GM12878 (cell line): Measurements from ENCODE around the gene FRMD3. TPM values are rescaled to one million over a fixed set of nuclear protein-coding genes. Genes with fewer than 3 reads are reported as not detected.

Experiments
- ATAC-seq: fragments of 200-7000 bp; cut with Tn5 transposase; 3 replicates; pipeline ENCODE4 v1.9.1; 2020; ENCODE audit warnings: mild to moderate bottlenecking, moderate library complexity
- BruUV-seq: library from RNA; stranded (reverse); fragments of 400-500 nt; replicated peaks from 2 replicates; lab custom pipeline; 2021; lab: Mats Ljungman, UMichigan
- CTCF ChIA-PET: fragments of 300-600 bp; sonication (Branson Sonifier 250); formaldehyde crosslinking; extraction: SDS; loops from one replicate; lab custom pipeline; 2021; ENCODE audit warnings: inconsistent platforms; lab: Yijun Ruan, JAX
- POLR2A ChIA-PET: fragments of 350-600 bp; formaldehyde crosslinking; extraction: SDS; loops from one replicate; lab custom pipeline; 2021; ENCODE audit warnings: inconsistent platforms; lab: Charles Lee
- RAD21 ChIA-PET: fragments of 300-600 bp; sonication (Branson Sonifier 250); formaldehyde crosslinking; loops from one replicate; lab custom pipeline; 2023; ENCODE audit warnings: antibody characterized with exemption; ENCODE audit not compliant: unreplicated experiment; lab: Charles Lee
- SMC1A ChIA-PET: fragments of 300-600 bp; sonication (Branson Sonifier 250); formaldehyde crosslinking; loops from one replicate; lab custom pipeline; 2023; ENCODE audit not compliant: unreplicated experiment, uncharacterized antibody; lab: Charles Lee
- DNase-seq: peaks from one replicate; pipeline ENCODE4 v3.0.0-alpha.2; 2011; ENCODE audit warnings: low read depth, low spot score
- FAIRE-seq: peaks from 3 replicates; lab custom pipeline; 2011; peaks lifted over from hg19 to GRCh38; lab: Jason Lieb, UNC
- H2AFZ ChIP-seq: 2 replicates; pipeline ENCODE4 v1.6.0; 2011; ENCODE audit warnings: low read depth, low read length, control low read depth; ENCODE audit not compliant: control insufficient read depth
- H3K27ac ChIP-seq: 2 replicates; pipeline ENCODE4 v1.5.1; 2011; ENCODE audit warnings: control low read depth; ENCODE audit not compliant: control insufficient read depth, insufficient read depth
- H3K27me3 ChIP-seq, 2 experiments: replicated peaks in 1 of 2; 2 replicates each; pipeline versions ENCODE4 v1.6.0 to v1.6.1; 2011; ENCODE audit warnings: low read length in 1 of 2; ENCODE audit not compliant: control insufficient read depth in 2 of 2, insufficient read depth in 2 of 2
- H3K36me3 ChIP-seq, 2 experiments: 2 replicates each; pipeline ENCODE4 v1.5.1; 2011; ENCODE audit warnings: low read length in 1 of 2; ENCODE audit not compliant: control insufficient read depth in 2 of 2, insufficient read depth in 2 of 2
- H3K4me1 ChIP-seq: 2 replicates; pipeline ENCODE4 v1.6.1; 2011; ENCODE audit warnings: mild to moderate bottlenecking, low read length, moderate library complexity, mixed read lengths; ENCODE audit not compliant: control insufficient read depth, insufficient read depth
- H3K4me2 ChIP-seq: 2 replicates; pipeline ENCODE4 v1.6.0; 2011; ENCODE audit warnings: control low read depth; ENCODE audit not compliant: control insufficient read depth, insufficient read depth
- H3K4me3 ChIP-seq: fragments of 200-600 bp; sonication (generic); 2 replicates; pipeline ENCODE4 v1.5.1; 2016
- H3K79me2 ChIP-seq: 2 replicates; pipeline ENCODE4 v1.6.0; 2011; ENCODE audit warnings: low read length; ENCODE audit not compliant: control insufficient read depth, insufficient read depth
- H3K9ac ChIP-seq: 2 replicates; pipeline ENCODE4 v1.8.0; 2011; ENCODE audit warnings: low read length, control low read depth, mixed read lengths; ENCODE audit not compliant: control insufficient read depth, insufficient read depth
- H3K9me3 ChIP-seq: replicated peaks from 3 replicates; pipeline ENCODE4 v1.5.1; 2011; ENCODE audit warnings: mild to moderate bottlenecking, low read length; ENCODE audit not compliant: control insufficient read depth, insufficient read depth
- H4K20me1 ChIP-seq: 2 replicates; pipeline ENCODE4 v1.6.0; 2011; ENCODE audit not compliant: control insufficient read depth, insufficient read depth
- BACH1 ChIP-seq: fragments of 450-650 bp; IDR thresholded peaks from 2 replicates; pipeline ENCODE4 v1.6.1; 2017; ENCODE audit warnings: mild to moderate bottlenecking, borderline replicate concordance
- BCL11A ChIP-seq: IDR thresholded peaks from 2 replicates; pipeline ENCODE4 v1.6.1; 2011; ENCODE audit warnings: low read depth, low read length
- BCLAF1 ChIP-seq: fragments of 450-650 bp; IDR thresholded peaks from 2 replicates; pipeline ENCODE4 v1.6.1; 2017; ENCODE audit warnings: antibody characterized with exemption, mild to moderate bottlenecking, moderate library complexity
- CHD2 ChIP-seq: IDR thresholded peaks from 2 replicates; pipeline ENCODE4 v1.6.1; 2011; ENCODE audit warnings: low read depth, low read length, improper control_type of control experiment, borderline replicate concordance
- EZH2 ChIP-seq: IDR thresholded peaks from 2 replicates; pipeline ENCODE4 v1.6.1; 2012; ENCODE audit warnings: low read depth, mild to moderate bottlenecking, control low read depth, inconsistent platforms, low read length, borderline replicate concordance; ENCODE audit not compliant: control insufficient read depth
- IKZF1 ChIP-seq: fragments of 450-650 bp; conservative IDR thresholded peaks from 2 replicates; pipeline ENCODE4 v1.6.1; 2017; ENCODE audit warnings: antibody characterized with exemption, mild to moderate bottlenecking
- IKZF2 ChIP-seq, 2 experiments: fragments of 450-650 bp; IDR thresholded peaks; 2 replicates each; pipeline ENCODE4 v1.6.1; 2017; ENCODE audit warnings: mild to moderate bottlenecking in 2 of 2, moderate library complexity in 2 of 2
- KAT2A ChIP-seq: conservative IDR thresholded peaks from 2 replicates; pipeline ENCODE4 v1.6.1; 2011; ENCODE audit warnings: low read depth, low read length; ENCODE audit not compliant: control insufficient read depth
- MTA2 ChIP-seq: fragments of 450-650 bp; IDR thresholded peaks from 2 replicates; pipeline ENCODE4 v1.6.1; 2016; ENCODE audit warnings: low read depth, mild to moderate bottlenecking, moderate library complexity
- NFYB ChIP-seq: IDR thresholded peaks from 2 replicates; pipeline ENCODE4 v1.6.1; 2011; ENCODE audit warnings: low read depth, mild to moderate bottlenecking, low read length, improper control_type of control experiment, moderate library complexity; ENCODE audit not compliant: insufficient read depth
- SREBF1 ChIP-seq: IDR thresholded peaks from 2 replicates; pipeline ENCODE4 v1.6.1; 2012; ENCODE audit warnings: mild to moderate bottlenecking, low read length
- TAF1 ChIP-seq: IDR thresholded peaks from 2 replicates; pipeline ENCODE4 v1.6.1; 2011; ENCODE audit warnings: mild to moderate bottlenecking, low read depth, low read length, borderline replicate concordance
- WRNIP1 ChIP-seq: IDR thresholded peaks from 2 replicates; pipeline ENCODE4 v1.6.1; 2011; ENCODE audit warnings: low read depth, low read length, improper control_type of control experiment, borderline replicate concordance
- ZBED1 ChIP-seq: IDR thresholded peaks from 2 replicates; pipeline ENCODE4 v1.6.1; 2016; ENCODE audit warnings: borderline replicate concordance
- ZNF274 ChIP-seq: IDR thresholded peaks from one replicate; pipeline ENCODE4 v1.8.0; 2011; ENCODE audit not compliant: insufficient read length, insufficient read depth
- whole genome bisulfite sequencing: methylation state at CpG from one replicate; pipeline ENCODE4 v1.1.6; 2016; ENCODE audit warnings: low lambda C conversion rate; ENCODE audit not compliant: insufficient replicate concordance, insufficient coverage; ENCODE audit errors: missing lambda C conversion rate; 5-methylcytosine and 5-hydroxymethylcytosine counted together
- in situ Hi-C: fragments of 300-500 bp; cut with MboI; formaldehyde crosslinking; loops from 9 replicates; pipeline ENCODE4 v1.14.3; 2018; ENCODE audit warnings: mixed read lengths
- intact Hi-C: fragments of 100-400 bp; cut with micrococcal nuclease; formaldehyde crosslinking; loops from one replicate; pipeline ENCODE4 v1.14.2; 2022; ENCODE audit not compliant: unreplicated experiment
- polyA plus RNA-seq, 11 experiments: library from polyadenylated mRNA; depleted of rRNA in 4 of 11; unstranded in 6 of 11; stranded (reverse) in 5 of 11; fragments of >200 nt; fragmentation: Nextera tagmentation in 4 of 11; fragmentation: Illumina TruSeq in 1 of 11; extraction: Ambion mirVana in 4 of 11; extraction: Trizol in 1 of 11; gene quantifications; 1 replicate in 1 of 11; 2 replicates in 10 of 11; pipeline versions ENCODE4 v1.2.1 to v1.2.3, GENCODE V29; 2011 to 2016; ENCODE audit warnings: inconsistent platforms in 2 of 11, missing spikeins in 2 of 11, low read depth in 1 of 11
- total RNA-seq, 4 experiments: library from RNA; depleted of rRNA in 3 of 4; stranded (reverse); fragments of >200 nt in 3 of 4; fragmentation: Illumina TruSeq in 1 of 4; extraction: Trizol in 1 of 4; gene quantifications; 2 replicates each; pipeline versions ENCODE4 v1.2.1 to v1.2.3, GENCODE V29; 2013 to 2021

Gene FRMD3
- total and polyA plus RNA-seq, 10 of the 15 experiments (the other 5 are each of a cell fraction or from before 2014, with no cell fraction given) = 0.04 to 0.68 (median 0.21) TPM; not detected in 1

- WGBS = 22% methylated on average over 6 of the region's 6 CpGs
- no peak for TF ChIP-seq ZNF274
- no peak for TF ChIP-seq KAT2A
- no peak for TF ChIP-seq BACH1
- TF ChIP-seq ZBED1 = no peak
- no peak for TF ChIP-seq EZH2
- no peak for TF ChIP-seq NFYB
- no peak for TF ChIP-seq BCL11A
- no peaks in the 10 kb centered on the region for H3K4me1 ChIP-seq
- no peaks in the 10 kb centered on the region for H3K27me3 ChIP-seq
- H3K27ac ChIP-seq = no peak overlapping the region
- H4K20me1 ChIP-seq = no peaks in the 10 kb centered on the region
- no peak overlapping the region for H2AFZ ChIP-seq
- no TSS peak for BruUV-seq
- intact Hi-C loops (no loop called here), in situ Hi-C loops (no loop called here)
- no peaks in the 10 kb centered on the region for H3K36me3 ChIP-seq
- no peak overlapping the region for H3K4me2 ChIP-seq
- ChIA-PET SMC1A (interaction anchor here (2.0 kb wide), 1 partner anchor 10 kb away, joined by 6 read pairs; no protein-coding TSS in a partner anchor), POLR2A (no interaction called here), RAD21 (no interaction called here), CTCF (interaction anchor here (1.0 kb wide), 1 partner anchor 14 kb away, joined by 3 read pairs; no protein-coding TSS in a partner anchor)
- ATAC-seq (no peak), FAIRE-seq (no peak), DNase-seq (no peak)
- H3K9me3 ChIP-seq = no peaks in the 10 kb centered on the region
- no peaks in the 10 kb centered on the region for H3K79me2 ChIP-seq
- no peak overlapping the region for H3K9ac ChIP-seq
- H3K4me3 ChIP-seq = no peak overlapping the region
These were observed 53.2 kb downstream of the FRMD3 start for GRCh38 chr9:83484990-83485389.

- Histone ChIP-seq H2AFZ (no peak overlapping the region), H3K4me3 (no peak overlapping the region), H3K4me2 (no peak overlapping the region), H3K27me3 (no peaks in the 10 kb centered on the region), H3K27ac (no peak overlapping the region), H3K36me3 (no peaks in the 10 kb centered on the region), H4K20me1 (no peaks in the 10 kb centered on the region), H3K79me2 (no peaks in the 10 kb centered on the region), H3K9me3 (no peaks in the 10 kb centered on the region), H3K4me1 (no peaks in the 10 kb centered on the region), H3K9ac (no peak overlapping the region)
- RAD21 ChIA-PET = no interaction called here
- no peak for ATAC-seq
- no peak for DNase-seq
- BruUV-seq = no TSS peak
- SMC1A ChIA-PET = interaction anchor here (0.6 to 1.1 kb wide), 2 partner anchors 10 to 60 kb away, joined by 3 read pairs; no protein-coding TSS in a partner anchor
- 20% methylated on average over 2 of the region's 2 CpGs for WGBS
- POLR2A ChIA-PET = no interaction called here
- in situ Hi-C loops = no loop called here
- FAIRE-seq = no peak
- intact Hi-C loops = no loop called here
- CTCF ChIA-PET = interaction anchor here (0.9 kb wide), 1 partner anchor 8 kb away, joined by 3 read pairs; no protein-coding TSS in a partner anchor
- TF ChIP-seq BCLAF1 (no peak), MTA2 (no peak), SREBF1 (no peak), IKZF1 (no peak), TAF1 (no peak), EZH2 (no peak), IKZF2 (IDR thresholded peaks at IDR 0.05) (no peak), WRNIP1 (no peak), CHD2 (no peak)
These were observed 55.0 kb downstream of the FRMD3 start for GRCh38 chr9:83483223-83483622.
